T-helper 17 cell (primary cell): ENCODE measurements around the gene AGPAT3. TPM values are rescaled to one million over a fixed set of nuclear protein-coding genes. Genes with fewer than 3 reads are reported as not detected.
A peak's percentile ranks its signal among the peaks of the same experiment; 100 is the strongest.

Experiments used
- ATAC-seq: fragments of 150-1000 bp; cut with Tn5 transposase; 2 replicates; pipeline ENCODE4 v1.10.0; 2021; ENCODE audit warnings: mild to moderate bottlenecking, moderate library complexity
- DNase-seq, 3 donors: peaks; one replicate each; pipeline versions ENCODE4 v3.0.0 to v3.0.0-alpha.2; 2020 to 2021
- H3K9me3 ChIP-seq: one replicate; pipeline ENCODE4 v1.7.0; 2013; ENCODE audit warnings: low read length, mild to moderate bottlenecking; ENCODE audit not compliant: control insufficient read depth, poor library complexity, severe bottlenecking
- H3K27ac Mint-ChIP-seq: one replicate; pipeline ENCODE4 v1.8.0; 2022; ENCODE audit warnings: mild to moderate bottlenecking, moderate library complexity, mixed read lengths
- H3K27me3 Mint-ChIP-seq: one replicate; pipeline ENCODE4 v1.8.0; 2022; ENCODE audit warnings: mixed read lengths
- H3K36me3 Mint-ChIP-seq: one replicate; pipeline ENCODE4 v1.8.0; 2022; ENCODE audit warnings: low read depth, mixed read lengths
- H3K4me1 Mint-ChIP-seq: one replicate; pipeline ENCODE4 v1.8.0; 2022; ENCODE audit warnings: mild to moderate bottlenecking, mixed read lengths
- H3K4me3 Mint-ChIP-seq: one replicate; pipeline ENCODE4 v1.8.0; 2022; ENCODE audit warnings: mild to moderate bottlenecking, moderate library complexity, mixed read lengths
- total RNA-seq, 4 donors: library from RNA in 2 of 4; stranded (reverse) in 2 of 4; gene quantifications; one replicate each; pipeline ENCODE4 v1.2.3 and lab custom pipeline; 2022 to 2026

AGPAT3 gene
- total RNA-seq, 2 donors from 2014 or later: 64.1 to 67.3 TPM

- Mint-ChIP-seq H3K27ac (no peak overlapping the region), H3K27me3 (no peaks in the 10 kb centered on the region), H3K4me3 (no peak overlapping the region), H3K4me1 (peaks cover 16% of the 10 kb centered on the region), H3K36me3 (no peaks in the 10 kb centered on the region)
- DNase-seq: no peak
- ATAC-seq: no peak
- H3K9me3 ChIP-seq: no peaks in the 10 kb centered on the region
Observed at GRCh38 chr21:43933680-43934079, 68.7 kb downstream of the AGPAT3 start.

GRCh38 chr21:43934116-43934515 is 69.1 kb downstream of the AGPAT3 start:
- ATAC-seq: no peak
- no peak overlapping the region for H3K27ac Mint-ChIP-seq

DNA sequence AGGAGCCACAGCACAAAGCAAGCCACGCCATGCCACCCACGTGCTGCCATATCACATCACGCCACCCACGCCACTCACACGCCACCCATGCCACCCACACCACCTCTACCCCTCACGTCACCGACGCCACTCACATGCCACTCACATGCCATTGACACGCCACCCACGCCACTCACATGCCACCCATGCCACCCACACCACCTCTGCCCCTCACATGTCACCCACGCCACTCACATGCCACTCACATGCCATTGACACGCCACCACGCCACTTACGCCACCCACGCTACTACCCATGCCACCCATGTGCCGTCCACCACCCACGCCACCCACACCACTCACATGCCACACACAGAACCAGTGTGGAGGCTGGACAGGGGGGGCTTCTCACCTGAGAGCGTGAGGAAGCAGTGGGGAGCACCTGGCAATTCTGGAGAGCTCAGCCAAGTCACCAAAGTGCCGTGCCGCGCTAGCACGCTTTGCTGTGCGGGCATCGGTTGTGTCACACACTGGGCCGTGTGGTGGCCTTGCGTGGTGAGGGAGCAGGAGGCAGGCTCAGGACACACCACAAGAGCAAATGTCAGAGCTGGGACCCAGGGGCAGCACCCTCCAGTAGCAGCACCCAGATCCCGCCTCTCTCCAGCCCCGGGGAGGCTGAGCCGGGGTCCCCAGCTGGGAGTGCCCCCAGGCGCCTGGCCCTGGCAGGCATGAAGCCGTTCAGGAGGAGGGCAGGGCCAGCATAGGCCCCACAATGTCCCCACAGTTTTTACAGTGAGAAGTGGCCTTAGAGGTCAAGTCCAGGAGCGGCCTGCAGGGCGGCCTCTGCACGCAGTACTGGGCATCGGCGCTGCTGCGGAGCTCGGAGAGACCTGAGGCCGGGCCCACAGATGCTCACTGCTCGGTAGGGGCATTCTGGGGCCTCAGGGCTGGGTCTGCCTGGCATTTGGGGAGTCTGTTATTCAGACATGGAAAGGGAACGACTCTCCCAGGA is 70.0 kb downstream of the AGPAT3 start:
- DNase-seq (no peak), ATAC-seq (no peak)
- H3K9me3 ChIP-seq: no peaks in the 10 kb centered on the region
- Mint-ChIP-seq H3K4me3 (no peak overlapping the region), H3K4me1 (peaks cover 23% of the 10 kb centered on the region), H3K27me3 (no peaks in the 10 kb centered on the region), H3K36me3 (no peaks in the 10 kb centered on the region), H3K27ac (no peak overlapping the region)

More at GRCh38 chr21:43934116-43934515, 69.1 kb downstream of the AGPAT3 start:
- no peaks in the 10 kb centered on the region for H3K36me3 Mint-ChIP-seq
- DNase-seq: no peak
- H3K4me3 Mint-ChIP-seq: no peak overlapping the region
- no peaks in the 10 kb centered on the region for H3K27me3 Mint-ChIP-seq
- no peaks in the 10 kb centered on the region for H3K9me3 ChIP-seq
- peaks cover 20% of the 10 kb centered on the region for H3K4me1 Mint-ChIP-seq

DNA sequence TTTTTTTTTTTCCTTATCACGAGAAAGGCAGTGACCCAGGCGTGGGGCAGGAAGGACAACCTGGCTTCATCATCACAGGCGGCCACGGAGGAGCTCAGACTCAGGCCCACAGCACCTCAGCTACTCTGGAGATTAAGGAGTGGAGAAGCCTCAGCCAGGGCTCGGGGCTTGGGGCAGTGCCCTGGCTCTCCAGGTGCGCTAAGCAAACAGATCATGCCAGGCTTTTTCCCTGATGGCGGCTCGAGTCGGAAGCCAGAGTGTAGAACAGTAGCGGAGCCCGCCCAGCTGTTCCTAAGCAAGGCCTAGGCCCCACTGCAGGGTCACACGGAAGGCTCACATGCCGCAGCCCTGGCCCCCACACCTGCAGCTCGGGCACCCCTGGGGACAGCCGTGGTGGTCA is 70.7 kb downstream of the AGPAT3 start:
- no peak for DNase-seq
- Mint-ChIP-seq H3K4me1 (peaks cover 23% of the 10 kb centered on the region), H3K4me3 (no peak overlapping the region), H3K27me3 (no peaks in the 10 kb centered on the region), H3K36me3 (no peaks in the 10 kb centered on the region), H3K27ac (no peak overlapping the region)
- H3K9me3 ChIP-seq: no peaks in the 10 kb centered on the region
- ATAC-seq: no peak

DNA sequence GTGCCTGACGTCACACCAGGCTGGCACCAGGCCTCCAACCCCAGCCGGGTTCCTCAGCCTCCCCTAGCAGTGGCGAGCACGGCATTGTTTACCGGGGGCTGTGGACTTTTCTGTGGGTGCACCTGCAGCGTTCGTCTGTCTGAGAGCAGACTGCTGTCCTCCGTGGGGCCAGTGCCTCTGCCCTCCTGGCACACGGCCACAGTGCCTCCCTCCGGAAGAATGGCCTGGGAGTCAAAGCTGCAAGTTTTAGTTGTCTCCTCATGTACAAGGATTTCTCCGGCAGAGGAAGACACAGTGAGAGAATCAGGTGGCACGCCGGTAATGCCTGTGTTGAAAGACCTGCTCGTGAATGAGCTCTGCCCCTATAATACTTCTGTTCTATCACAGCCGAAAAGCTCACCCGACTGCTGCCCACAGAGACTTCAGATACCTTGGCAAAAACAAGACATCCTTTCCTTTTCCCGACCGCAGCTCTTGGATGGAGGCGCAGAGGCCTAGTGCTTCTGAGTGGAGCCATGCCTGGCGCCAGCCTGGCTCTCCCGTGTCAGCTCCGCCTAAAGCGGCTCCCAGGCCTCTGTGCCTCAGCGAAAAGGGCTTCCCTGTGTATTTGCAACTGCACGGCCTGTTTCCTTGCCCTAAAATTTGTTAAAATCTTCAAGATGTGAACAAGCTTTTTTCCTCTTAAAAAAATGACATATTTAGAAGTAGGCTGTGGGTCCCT is 71.4 kb downstream of the AGPAT3 start:
- no peak overlapping the region for H3K4me3 Mint-ChIP-seq
- H3K27ac Mint-ChIP-seq: no peak overlapping the region
- peaks cover 22% of the 10 kb centered on the region for H3K4me1 Mint-ChIP-seq
- H3K36me3 Mint-ChIP-seq: no peaks in the 10 kb centered on the region
- no peaks in the 10 kb centered on the region for H3K27me3 Mint-ChIP-seq
- no peak for ATAC-seq
- no peaks in the 10 kb centered on the region for H3K9me3 ChIP-seq
- no peak for DNase-seq

GRCh38 chr21:43937051-43937832 is 72.2 kb downstream of the AGPAT3 start:
- Mint-ChIP-seq H3K27me3 (no peaks in the 10 kb centered on the region), H3K36me3 (peaks cover under 1% of the 10 kb centered on the region), H3K27ac (peak overlapping the region; percentile 32), H3K4me1 (peaks cover 20% of the 10 kb centered on the region), H3K4me3 (no peak overlapping the region)
- ATAC-seq: no peak
- no peak for DNase-seq
- H3K9me3 ChIP-seq: no peaks in the 10 kb centered on the region

DNA sequence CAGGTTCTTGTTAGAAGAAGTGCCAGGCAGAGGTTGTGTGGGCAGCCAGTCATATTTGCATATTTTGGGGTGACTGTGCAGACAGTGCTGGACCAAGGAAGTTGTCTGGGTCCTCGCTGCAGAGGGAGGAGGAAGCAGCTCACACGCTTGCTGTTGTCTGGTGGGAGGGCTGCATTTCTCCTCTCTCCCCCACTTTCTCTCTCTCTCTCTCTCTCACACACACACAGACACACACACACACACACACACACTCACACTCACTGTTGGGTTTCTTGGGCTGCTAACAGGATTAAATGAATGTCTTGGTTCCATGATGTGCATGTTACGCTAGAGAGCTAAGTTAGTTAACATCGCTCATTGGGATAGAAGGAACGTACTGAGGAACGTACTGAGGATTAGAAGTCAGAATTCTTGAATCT is 72.9 kb downstream of the AGPAT3 start:
- H3K27ac Mint-ChIP-seq: no peak overlapping the region
- ATAC-seq: no peak

DNA sequence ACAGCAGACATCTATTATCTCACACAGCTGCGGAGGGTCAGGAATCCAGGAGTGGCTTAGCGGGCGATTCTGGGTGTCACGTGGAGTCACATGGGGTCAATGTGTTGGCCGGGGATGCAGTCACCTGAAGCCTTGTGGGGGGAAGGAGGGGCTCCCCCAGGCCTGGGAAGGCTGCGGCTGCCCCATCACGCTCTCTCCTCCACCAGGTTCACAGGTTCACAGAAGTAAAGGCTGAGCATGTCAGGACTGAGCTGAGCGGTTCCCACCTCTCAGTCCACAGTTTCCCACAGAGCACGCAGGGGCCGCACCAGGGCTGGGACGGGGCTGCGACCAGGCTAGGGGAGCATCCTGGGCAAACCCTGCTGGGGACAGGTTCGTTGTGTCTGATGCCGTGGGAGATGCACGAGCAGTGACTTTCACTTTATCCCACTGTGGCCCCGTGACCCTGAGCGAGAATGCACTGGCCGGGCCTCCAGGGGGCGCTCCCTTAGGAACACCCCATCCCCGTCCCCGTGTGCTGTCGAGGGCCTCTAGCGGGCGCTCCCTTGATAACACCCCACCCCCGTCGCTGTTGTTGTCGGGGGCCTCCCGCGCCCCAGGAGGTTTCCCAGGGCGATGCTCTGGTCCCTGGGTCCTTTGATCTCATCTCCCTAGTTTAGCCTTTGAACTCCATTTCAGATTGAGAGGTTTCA is 73.9 kb downstream of the AGPAT3 start:
- H3K27ac Mint-ChIP-seq: peak overlapping the region; percentile 84
- peaks cover 2% of the 10 kb centered on the region for H3K36me3 Mint-ChIP-seq
- peaks cover 14% of the 10 kb centered on the region for H3K4me1 Mint-ChIP-seq
- no peaks in the 10 kb centered on the region for H3K9me3 ChIP-seq
- DNase-seq: peak; percentile 78 to 90 (median 79)
- no peaks in the 10 kb centered on the region for H3K27me3 Mint-ChIP-seq
- peak overlapping the region; percentile 85 for H3K4me3 Mint-ChIP-seq
- peak; percentile 100 for ATAC-seq

More for the DNA sequence above, 72.9 kb downstream of the AGPAT3 start:
- H3K9me3 ChIP-seq: no peaks in the 10 kb centered on the region
- no peaks in the 10 kb centered on the region for H3K27me3 Mint-ChIP-seq
- H3K4me3 Mint-ChIP-seq: no peak overlapping the region
- H3K4me1 Mint-ChIP-seq: peaks cover 17% of the 10 kb centered on the region
- no peak for DNase-seq
- H3K36me3 Mint-ChIP-seq: peaks cover 2% of the 10 kb centered on the region

- H3K36me3 Mint-ChIP-seq: peaks cover 2% of the 10 kb centered on the region
- ATAC-seq: no peak
Observed at GRCh38 chr21:43939443-43940328, 74.7 kb downstream of the AGPAT3 start.

DNA sequence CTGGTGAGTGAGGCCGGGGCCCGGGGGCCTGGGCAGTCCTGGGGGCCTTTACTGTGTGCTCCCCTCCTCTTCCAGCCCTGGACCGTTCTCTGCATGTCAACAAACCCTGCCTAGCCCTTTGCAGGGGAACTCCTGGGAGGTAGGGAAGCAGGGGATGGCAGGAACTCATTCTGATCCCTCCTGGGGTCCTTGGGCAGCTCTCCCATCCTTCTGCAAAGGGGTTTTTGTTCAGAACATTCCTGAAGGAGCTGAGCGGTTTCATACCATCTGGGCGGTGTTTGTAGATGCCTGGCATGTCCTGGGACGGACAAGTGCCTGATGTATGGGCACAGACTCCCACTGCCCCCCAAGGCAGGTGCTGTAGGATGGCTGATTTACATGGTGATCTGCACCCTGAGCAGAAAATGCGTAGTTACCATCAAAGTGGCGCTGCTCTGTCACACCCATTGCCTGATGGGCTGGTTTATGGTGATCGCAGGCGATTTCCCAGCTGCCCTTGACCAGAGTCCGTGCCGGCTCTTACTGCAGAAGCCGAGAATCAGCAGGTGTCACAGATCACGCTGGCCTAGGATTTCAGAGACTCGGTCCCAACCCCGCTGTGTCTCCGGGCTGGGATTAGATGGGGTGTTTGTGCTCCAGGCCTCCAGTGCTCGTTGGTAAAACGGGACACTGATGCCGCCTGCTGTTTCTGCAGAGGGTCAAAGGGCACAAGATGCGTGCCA is 75.5 kb downstream of the AGPAT3 start:
- DNase-seq: no peak
- Mint-ChIP-seq H3K4me3 (no peak overlapping the region), H3K27me3 (no peaks in the 10 kb centered on the region), H3K4me1 (peaks cover 14% of the 10 kb centered on the region), H3K27ac (peak overlapping the region; percentile 56), H3K36me3 (peaks cover 2% of the 10 kb centered on the region)
- ATAC-seq: no peak
- H3K9me3 ChIP-seq: no peaks in the 10 kb centered on the region

More at GRCh38 chr21:43939443-43940328, 74.7 kb downstream of the AGPAT3 start:
- Mint-ChIP-seq H3K4me1 (peaks cover 14% of the 10 kb centered on the region), H3K27ac (peak overlapping the region; percentile 84), H3K27me3 (no peaks in the 10 kb centered on the region), H3K4me3 (peak overlapping the region; percentile 85)
- H3K9me3 ChIP-seq: no peaks in the 10 kb centered on the region
- DNase-seq: no peak

DNA sequence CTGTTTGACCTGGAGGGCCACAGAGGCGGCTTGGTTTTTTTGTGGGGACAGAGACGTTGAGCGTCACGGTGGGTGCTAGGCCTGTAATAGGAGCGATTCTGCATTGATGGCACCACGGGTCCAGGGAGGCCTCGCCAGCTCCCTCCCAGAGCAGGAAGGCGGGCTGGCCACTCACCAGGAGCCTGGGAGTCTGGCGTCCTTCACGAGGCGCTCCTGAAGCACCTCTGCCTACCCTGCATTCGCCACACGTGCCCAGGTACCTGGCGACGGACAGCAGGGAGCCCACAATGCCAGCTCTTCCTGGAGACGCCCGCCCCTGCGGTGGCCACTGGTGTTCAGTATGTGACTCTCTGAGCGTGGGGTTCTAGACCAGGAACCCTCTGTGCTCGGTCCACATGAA is 77.2 kb downstream of the AGPAT3 start:
- DNase-seq: no peak
- H3K9me3 ChIP-seq: no peaks in the 10 kb centered on the region
- no peak for ATAC-seq

More for the DNA sequence above, 77.2 kb downstream of the AGPAT3 start:
- no peak overlapping the region for H3K27ac Mint-ChIP-seq
- peaks cover 2% of the 10 kb centered on the region for H3K36me3 Mint-ChIP-seq
- peaks cover 12% of the 10 kb centered on the region for H3K4me1 Mint-ChIP-seq
- no peaks in the 10 kb centered on the region for H3K27me3 Mint-ChIP-seq
- H3K4me3 Mint-ChIP-seq: no peak overlapping the region
